HG02885 (cell line): ENCODE measurements around the gene GTPBP3.

Experiments used
- ATAC-seq: cut with Tn5 transposase; IDR thresholded peaks from one replicate; pipeline ENCODE4 v1.9.1; 2021; ENCODE audit warnings: mild to moderate bottlenecking; ENCODE audit not compliant: unreplicated experiment, poor library complexity

Gene GTPBP3

GRCh38 chr19:17327068-17327653 lies 10.2 kb upstream of the GTPBP3 start:
- ATAC-seq: no peak

- no peak for ATAC-seq
Measured at GRCh38 chr19:17327654-17328516, 9.5 kb upstream of the GTPBP3 start.

- ATAC-seq: no peak
Measured at GRCh38 chr19:17328517-17329365, 8.6 kb upstream of the GTPBP3 start.

- ATAC-seq: no peak
Measured at GRCh38 chr19:17329366-17330261, 7.7 kb upstream of the GTPBP3 start.

- no peak for ATAC-seq
Measured at GRCh38 chr19:17330262-17331044, 6.9 kb upstream of the GTPBP3 start.

GRCh38 chr19:17331045-17331558 lies 6.3 kb upstream of the GTPBP3 start:
- no peak for ATAC-seq

GRCh38 chr19:17332360-17332676 lies 5.0 kb upstream of the GTPBP3 start:
- no peak for ATAC-seq

GRCh38 chr19:17332677-17333581 lies 4.4 kb upstream of the GTPBP3 start:
- no peak for ATAC-seq

GRCh38 chr19:17333611-17334413 lies 3.5 kb upstream of the GTPBP3 start:
- ATAC-seq: no peak

- ATAC-seq: peak; percentile 49
Measured at GRCh38 chr19:17334414-17335409, 2.6 kb upstream of the GTPBP3 start, which contains the start of gene ANO8. Gene ANO8, minus strand, starts transcription at chr19:17334855. Its CDS starts 185 bp downstream, at chr19:17334670.

- ATAC-seq: no peak
Measured at GRCh38 chr19:17335575-17335974, 1.8 kb upstream of the GTPBP3 start.

- no peak for ATAC-seq
Measured at GRCh38 chr19:17337675-17338432, 501 bp downstream of the GTPBP3 start.

- ATAC-seq: no peak
Measured at GRCh38 chr19:17338433-17339078, 1.2 kb downstream of the GTPBP3 start.

- ATAC-seq: no peak
Measured at GRCh38 chr19:17339088-17339741, 1.9 kb downstream of the GTPBP3 start.
